RCC 7860 (cell line): ENCODE results near the gene KIF19.

Experiments
- DNase-seq: peaks from one replicate; pipeline ENCODE4 v3.0.0-alpha.2; 2015; ENCODE audit warnings: low spot score
- FAIRE-seq: peaks from 2 replicates; lab custom pipeline; 2012; peaks lifted over from hg19 to GRCh38; lab: Jason Lieb, UNC

KIF19 gene

DNA sequence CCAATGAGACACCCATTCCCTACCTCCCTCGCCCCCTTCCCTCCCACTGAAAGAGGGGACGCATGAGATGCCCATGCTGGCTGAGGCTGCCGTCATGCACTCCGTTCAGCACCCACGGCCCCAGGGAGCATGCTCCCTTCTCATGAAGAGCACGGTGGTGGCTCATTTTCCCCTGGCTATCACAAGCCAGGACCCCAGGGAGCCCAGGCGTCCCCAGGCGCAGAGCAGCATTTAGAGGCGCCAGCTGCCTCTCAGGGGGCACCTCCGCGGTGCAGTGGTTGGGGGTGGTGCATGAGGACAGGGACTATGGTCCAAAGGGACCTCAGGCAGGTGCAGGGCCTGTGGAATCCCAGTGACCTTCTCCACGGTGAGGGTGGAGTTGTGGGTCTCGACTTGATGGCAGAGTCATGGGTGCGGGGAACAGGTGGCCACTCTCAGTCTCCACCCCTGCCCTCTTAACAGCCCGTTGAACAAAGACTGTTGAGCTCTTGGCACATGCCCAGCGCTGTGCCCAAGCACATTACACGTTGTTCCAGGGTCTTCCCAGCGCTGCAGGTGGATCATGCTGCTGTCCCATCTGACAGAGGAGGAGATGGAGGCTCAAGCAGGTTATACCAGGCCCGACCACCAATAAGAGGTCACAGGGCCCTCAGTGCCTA lies 13.6 kb downstream of the KIF19 start:
- DNase-seq (no peak), FAIRE-seq (no peak)

DNA sequence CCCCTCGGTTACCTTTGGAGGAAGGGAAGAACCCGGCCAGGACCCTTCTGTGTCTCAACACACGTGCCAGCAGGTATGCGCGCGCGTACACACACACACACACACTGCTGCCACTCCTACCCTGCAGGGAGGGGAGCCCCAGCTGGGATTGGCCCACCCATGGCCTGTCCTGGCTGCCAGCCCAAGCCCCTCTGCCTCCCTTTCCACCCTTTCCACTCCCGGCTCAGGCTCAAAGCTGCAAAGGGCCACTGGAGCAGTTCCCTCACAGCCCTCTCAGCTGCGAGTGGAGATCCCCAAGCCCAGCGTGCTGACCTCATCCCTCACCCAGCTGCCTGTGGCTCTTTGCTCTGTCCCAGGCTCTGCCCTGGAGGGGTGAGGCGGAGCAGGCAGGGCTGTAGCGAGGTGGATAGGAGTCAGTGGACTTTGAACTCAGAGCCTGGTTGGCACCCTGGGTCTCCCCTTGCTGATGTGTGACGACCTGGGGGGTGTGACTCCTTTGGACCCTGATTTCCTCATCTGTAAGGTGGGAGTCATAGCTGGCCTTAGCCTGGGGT lies 14.5 kb downstream of the KIF19 start:
- FAIRE-seq (no peak), DNase-seq (no peak)

DNA sequence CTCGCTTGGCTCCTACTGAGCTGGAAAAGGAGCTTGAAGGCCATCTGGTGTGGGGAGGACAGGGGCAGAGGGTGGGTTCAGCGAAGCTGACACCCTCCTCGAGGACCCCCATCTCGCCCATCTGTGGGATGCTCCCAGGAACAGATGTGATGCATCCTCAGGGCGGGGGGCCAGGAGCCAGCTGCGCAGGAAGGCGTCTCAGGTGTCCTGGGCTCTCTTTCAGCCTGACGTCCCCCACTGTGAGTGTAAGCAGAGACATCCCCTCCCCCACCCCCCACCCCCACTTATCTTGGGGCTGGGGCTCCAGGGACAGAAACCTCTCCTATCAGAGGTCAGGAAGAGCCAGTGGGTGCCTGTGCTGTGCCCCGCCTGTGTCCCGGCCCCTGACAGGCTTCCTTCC lies 16.2 kb downstream of the KIF19 start:
- DNase-seq (no peak), FAIRE-seq (no peak)

DNA sequence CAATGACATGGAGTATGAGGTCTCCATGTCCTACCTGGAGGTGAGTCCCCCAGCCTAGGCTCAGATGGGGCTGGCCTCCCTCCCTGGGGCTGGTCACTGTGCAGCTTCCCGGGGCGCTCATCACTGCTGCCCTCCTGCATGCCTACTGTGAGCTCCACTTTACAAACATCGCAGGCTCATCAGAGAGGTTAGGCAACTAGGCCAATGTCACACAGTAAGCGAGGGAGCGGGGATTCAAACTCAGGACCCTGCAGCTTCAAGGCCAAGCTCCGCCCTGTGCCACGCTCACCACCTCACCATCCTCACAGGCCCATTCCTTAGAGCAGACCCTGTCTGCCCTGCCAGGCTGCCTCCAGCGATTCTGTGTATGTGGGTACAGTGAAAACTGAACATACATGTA lies 17.1 kb downstream of the KIF19 start:
- FAIRE-seq (no peak), DNase-seq (no peak)

DNA sequence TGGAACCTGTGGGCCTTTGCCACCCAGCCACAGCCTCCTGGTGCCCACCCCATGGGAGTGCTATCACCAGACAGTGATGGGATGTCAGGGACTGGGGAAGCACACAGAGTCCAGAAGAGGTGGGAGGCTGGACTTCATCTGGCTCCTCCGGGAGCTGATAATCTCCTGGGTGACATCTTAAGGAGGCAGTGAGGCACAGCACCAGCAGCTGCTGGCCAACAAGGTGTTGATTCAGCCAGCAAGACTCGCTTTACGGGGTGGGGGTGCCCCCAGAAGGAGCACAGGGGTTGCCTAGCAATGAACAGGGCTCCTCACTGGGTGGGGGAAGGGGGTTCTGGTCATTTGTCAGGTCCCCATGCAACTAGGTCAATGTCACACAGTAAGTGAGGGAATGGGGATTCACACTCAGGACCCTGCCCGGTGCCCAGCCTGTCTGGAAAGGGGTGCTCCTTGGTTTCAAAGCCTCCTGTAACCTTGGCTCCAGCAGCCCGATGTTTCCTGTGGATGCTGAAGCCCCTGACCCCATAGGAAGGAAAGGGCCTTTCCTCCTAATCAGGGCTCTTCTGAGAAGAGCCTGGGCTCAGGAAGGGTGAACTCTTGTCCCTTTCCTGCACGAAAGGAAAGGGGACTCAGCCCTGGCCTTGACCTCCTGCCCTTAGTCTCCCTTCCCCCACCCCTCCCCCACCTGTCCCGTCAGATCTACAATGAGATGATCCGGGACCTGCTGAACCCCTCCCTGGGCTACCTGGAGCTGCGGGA lies 17.7 kb downstream of the KIF19 start:
- FAIRE-seq: no peak
- no peak for DNase-seq

DNA sequence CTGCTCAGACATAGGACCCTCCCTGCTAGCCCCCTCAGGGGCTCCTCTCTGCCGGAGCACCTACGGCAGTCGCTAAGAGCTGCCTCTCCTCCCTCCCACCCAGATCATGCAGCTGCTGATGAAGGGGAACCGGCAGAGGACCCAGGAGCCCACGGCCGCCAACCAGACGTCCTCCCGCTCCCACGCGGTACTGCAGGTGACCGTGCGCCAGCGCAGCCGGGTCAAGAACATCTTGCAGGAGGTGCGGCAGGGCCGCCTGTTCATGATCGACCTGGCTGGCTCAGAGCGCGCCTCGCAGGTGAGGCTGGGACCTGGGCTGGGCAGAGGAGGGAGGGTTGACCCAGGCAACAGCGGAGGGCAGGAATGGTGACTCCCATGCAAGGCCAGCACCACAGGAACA lies 18.6 kb downstream of the KIF19 start:
- FAIRE-seq: no peak

DNA sequence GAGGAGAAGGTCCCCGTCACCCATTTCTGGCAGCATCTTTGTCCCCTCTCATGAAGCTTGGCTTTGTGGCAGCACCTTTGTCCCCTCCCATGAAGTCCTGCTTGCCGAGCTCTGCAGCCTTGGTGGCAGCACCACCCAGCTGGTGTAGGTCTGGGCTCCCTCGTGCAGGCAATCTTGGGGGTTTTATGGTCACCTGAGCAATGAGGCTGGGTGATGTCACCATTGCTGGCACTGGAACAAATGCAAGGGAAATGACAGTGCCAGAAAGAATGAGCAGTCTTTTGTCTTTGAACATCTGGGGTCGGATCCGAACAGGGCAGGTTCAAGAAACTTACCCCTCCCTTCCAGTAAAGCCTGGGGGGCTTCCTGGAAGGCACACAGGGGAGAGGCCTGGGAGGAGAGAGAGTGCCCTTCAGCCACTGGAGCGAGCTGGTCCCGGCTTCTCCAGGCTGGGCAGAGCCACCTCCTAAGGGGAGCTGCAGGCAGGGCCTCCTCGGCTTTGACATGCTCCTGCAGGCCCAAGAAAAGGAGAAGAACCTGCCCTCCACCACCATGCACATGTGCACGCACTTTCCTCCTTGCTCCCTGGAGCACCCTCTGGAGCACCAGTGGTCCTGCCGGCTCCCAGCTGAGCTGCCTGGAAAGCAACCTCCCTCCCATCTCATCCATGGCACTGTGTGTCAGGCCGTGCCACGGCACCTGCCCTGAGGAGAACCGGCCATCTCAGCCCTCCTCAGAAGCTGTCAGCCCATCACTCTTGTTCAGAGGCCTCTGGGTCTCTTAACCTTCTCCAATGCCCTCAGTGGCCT lies 19.6 kb downstream of the KIF19 start:
- DNase-seq: no peak
- no peak for FAIRE-seq

More for the DNA sequence above, 18.6 kb downstream of the KIF19 start:
- no peak for DNase-seq

DNA sequence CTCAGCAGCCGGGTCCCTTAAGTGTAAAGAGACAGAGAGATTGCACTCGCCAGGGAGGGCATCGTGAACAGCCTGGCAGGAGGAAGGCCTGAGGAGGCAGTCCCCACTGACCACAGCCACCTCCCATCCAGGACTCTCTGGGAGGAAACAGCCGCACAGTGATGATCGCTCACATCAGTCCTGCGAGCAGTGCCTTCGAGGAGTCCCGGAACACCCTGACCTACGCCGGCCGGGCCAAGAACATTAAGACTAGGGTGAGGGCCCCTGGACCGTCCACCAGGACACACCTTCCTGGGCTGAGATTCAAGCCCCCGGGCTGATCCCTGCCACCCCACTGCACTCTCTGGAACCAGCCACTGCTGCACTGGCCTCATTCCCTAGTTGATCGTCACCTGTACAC lies 21.6 kb downstream of the KIF19 start:
- FAIRE-seq (no peak), DNase-seq (no peak)

DNA sequence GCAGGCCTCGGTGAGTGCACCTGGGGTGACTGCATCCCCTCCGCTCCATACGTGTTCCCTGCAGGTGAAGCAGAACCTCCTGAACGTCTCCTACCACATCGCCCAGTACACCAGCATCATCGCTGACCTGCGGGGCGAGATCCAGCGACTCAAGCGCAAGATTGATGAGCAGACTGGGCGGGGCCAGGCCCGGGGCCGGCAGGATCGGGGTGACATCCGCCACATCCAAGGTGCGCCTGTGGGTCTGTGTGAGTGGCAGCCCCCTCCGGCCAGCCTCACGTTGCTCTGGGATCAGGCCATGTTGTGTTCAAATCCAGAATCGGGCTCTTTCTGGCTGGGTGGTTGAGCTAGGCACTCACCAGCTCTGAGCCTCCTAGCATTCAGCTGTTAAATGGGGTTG lies 23.1 kb downstream of the KIF19 start:
- FAIRE-seq (no peak), DNase-seq (no peak)

DNA sequence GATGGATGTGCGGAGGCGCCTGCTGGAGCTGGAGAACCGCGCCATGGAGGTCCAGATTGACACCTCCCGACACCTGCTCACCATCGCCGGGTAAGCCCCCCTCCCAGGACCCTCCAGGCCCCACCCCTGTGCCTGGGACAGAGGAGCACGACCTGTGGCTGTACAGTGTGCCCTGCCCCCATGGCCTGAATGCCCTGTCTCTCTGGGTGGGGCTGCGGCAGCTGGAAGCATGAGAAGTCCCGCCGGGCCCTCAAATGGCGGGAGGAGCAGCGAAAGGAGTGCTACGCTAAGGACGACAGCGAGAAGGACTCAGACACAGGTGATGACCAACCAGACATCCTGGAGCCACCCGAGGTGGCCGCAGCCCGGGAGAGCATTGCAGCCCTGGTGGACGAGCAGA lies 24.5 kb downstream of the KIF19 start:
- DNase-seq (no peak), FAIRE-seq (no peak)

DNA sequence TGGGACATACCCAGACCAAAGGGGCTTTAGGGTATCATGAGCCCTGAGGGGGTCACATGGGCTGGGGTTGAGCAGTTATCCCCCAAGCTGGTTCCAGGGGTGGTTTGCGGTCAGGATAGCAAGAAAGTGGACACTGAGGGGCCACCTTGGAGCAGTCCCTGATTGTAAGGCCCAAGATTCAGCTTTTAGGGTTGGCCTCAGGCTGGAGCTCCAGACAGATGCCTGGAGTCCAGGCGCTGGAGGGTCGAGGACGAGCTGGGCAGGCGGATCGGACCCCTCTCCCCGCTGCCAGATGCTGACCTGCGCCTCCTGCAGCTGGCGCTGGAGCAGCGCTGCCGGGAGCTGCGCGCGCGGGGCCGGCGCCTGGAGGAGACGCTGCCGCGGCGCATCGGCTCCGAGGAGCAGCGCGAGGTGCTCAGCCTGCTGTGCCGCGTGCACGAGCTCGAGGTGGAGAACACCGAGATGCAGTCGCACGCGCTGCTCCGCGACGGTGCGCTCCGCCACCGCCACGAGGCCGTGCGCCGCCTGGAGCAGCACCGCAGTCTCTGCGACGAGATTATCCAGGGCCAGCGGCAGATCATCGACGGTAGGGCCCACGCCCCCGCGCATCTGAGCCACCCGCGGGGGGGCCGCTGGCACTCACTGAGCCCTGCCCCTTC lies 25.7 kb downstream of the KIF19 start:
- DNase-seq: no peak
- no peak for FAIRE-seq

DNA sequence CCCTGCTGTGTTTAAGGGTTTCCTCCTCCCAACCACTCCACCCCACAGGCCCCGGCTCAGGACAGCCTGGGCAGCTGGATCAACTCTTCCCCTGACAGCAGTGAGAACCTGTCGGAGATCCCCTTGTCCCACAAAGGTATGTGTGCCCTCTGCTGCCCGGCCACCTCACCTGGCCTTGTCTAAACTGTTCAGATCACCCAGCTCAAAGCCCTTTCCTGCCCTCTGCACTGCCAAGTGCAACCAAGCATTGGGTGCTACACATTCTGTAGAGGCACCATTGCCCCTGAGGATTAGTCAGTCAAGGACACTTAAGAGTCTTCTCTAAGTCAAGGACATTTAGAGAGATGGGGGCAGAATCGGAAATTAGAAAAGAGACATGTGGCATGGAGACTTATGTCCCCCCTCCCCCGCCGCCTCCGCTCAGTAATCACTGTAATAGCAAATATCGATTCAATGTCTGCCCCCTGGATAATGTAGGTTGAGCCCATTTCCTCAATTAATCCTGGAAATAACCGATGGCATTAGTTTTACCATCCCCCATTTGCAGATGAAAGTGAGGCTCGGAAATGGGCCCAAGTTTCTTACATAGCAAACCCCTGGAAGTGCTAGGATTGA lies 27.5 kb downstream of the KIF19 start:
- FAIRE-seq: no peak

DNA sequence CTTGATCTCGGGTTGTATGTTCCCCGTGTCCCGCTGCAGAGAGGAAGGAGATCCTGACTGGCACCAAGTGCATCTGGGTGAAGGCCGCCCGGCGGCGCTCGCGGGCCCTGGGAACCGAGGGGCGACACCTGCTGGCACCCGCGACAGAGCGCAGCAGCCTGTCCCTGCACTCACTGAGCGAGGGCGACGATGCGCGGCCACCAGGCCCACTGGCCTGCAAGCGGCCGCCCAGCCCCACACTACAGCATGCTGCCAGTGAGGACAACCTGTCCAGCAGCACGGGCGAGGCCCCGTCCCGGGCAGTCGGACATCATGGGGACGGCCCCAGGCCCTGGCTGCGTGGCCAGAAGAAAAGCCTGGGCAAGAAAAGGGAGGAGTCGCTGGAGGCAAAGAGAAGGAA lies 28.1 kb downstream of the KIF19 start:
- FAIRE-seq (no peak), DNase-seq (no peak)

More for the DNA sequence above, 27.5 kb downstream of the KIF19 start:
- no peak for DNase-seq

DNA sequence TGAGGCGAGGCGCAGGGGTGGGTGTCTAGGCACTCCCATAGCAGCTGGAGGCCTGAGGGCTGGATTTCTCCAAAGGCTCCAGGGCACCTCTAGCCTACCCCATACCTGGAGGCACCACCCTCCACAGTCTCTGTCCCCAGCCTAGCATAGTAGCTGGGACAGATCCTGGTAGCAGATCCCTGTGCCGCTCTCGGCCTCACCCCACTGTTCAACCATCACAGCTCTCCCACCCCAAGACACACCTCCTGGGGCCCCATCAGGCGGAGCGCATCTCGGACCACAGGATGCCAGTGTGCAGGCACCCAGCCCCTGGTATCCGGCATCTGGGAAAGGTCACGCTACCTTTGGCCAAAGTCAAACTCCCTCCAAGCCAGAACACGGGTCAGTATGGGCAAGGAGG lies 28.5 kb downstream of the KIF19 start:
- FAIRE-seq (no peak), DNase-seq (no peak)

DNA sequence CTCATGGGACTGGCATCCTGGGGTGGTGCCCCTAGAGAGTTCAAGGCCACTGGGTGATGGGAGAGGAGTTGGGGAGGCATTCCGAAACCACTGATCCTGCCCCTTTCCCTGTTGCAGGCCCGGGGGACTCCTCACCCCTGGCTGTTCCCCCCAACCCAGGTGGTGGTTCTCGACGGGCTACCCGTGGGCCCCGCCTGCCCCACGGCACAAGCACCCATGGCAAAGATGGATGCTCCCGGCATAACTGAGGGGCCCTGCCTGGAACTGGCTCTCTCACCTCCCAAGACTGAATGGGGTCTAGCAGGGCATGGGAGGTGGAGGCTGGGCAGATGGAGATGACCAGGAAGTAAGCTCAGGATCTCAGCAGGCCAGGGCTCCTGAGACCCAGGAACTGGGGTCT lies 29.0 kb downstream of the KIF19 start:
- FAIRE-seq: no peak
- DNase-seq: no peak

DNA sequence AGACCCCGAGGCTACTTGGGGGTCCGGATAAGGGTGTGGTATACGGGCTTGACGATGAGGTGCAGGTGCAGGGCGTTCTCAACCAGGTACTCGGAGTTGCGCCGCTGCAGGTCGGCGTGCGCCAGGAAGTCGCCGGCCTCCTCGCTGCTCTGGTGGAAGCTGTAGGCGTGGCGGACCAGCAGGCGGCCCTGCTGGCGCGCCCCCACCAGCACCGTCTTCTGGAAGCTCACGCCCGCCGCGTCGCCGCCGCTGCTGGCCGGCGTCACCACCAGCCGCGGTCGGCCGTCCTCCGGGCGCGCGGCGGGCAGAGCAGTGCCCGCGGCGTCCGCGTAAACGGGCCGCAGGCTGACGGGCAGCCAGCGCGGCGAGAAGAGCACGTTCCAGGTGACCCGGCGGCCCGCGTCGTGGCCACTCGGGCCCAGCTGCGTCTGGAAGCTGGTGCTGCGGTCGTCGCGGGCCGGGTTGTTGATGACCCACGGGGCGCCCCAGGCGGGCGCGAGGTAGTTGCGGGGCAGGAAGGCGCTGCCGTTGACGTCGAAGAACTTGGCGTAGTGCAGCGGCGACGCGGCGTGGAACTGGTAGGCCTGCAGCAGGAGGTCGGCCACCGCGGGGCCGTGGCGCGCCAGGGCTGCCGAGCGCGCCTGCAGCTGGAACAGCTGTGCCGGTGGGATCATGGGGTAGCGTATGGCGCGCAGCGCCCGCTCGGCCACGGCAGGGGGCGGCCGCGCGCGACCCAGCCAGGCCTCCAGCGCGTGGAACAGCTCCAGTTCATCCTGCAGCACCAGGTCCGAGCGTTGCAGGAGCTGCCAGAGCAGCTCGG lies 30.8 kb downstream of the KIF19 start:
- FAIRE-seq (no peak), DNase-seq (no peak)

DNA sequence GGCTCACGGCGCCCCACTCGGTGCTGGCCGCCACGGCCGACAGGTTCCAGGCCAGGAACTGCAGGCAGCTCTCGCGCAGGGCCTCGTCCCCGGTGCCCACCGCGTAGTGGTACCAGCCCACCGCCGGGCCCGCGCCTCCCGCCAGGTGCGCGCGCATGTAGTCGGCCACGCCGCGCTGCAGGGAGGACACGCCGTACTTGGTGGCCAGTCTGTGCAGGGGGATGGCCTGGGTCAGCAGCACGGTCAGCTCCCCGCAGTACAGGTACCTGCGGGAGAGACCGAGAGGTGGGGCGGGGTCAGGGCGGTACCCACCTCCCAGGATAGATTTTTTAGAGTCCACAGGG lies 31.4 kb downstream of the KIF19 start:
- no peak for DNase-seq
- FAIRE-seq: no peak

DNA sequence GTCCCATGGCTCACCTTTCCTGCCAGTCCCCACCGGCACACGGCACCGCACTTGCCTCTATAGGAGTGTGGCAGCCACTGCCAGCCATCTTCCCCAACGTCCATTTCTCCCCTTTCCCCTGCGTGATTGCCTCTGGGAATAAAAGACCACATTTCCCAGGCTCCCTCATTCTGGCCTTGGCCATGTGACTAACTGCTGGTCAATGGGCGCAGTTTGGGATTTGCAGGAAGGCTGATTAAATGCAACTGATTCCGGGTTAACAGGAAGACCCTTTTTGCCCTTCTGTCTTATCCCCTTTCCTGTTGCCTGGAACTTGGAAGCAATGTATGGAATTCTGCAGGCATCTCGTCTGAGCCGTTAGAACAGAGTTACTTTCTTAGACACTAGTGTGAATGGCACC lies 32.7 kb downstream of the KIF19 start:
- no peak for FAIRE-seq
- DNase-seq: no peak

DNA sequence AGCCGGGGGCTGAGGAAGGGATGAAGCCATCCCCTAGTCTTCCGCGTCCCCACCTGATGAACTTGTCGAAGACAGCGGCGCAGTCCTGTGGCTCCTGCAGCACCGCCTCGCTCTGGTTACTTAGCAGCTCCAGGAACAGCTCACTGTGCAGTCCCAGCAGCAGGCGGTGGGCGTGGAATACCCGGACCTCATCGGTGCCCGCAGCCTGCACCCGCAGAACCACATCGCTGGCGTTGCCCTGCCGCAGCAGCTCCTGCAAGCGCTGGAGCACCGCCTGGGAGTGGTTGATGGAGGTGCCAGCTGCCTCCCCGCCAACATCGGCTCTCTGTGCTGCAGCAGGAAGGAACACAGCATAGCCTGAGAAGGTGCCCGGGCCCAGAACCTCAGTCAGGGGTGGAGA lies 33.9 kb downstream of the KIF19 start:
- FAIRE-seq: no peak
- DNase-seq: no peak

DNA sequence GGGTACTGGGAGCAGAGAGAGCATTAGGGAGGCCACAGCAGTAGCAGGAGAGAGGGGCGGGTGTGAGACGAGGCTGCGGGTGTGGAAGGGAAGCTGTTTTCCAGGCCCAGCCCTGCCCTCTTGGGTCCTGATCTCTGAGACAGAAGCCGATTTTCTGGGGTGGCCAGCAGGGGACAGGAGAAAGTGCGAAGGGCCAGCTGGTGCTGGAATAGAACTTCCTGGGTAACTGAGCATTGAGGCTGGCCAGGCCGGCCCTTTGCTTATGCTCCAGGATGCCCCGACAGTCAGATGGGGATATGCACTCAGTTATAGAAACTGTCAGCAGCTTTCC lies 34.8 kb downstream of the KIF19 start:
- no peak for FAIRE-seq
- DNase-seq: no peak
